Measurements from ENCODE around the gene ATG4C.

The ATG4C gene

DNA sequence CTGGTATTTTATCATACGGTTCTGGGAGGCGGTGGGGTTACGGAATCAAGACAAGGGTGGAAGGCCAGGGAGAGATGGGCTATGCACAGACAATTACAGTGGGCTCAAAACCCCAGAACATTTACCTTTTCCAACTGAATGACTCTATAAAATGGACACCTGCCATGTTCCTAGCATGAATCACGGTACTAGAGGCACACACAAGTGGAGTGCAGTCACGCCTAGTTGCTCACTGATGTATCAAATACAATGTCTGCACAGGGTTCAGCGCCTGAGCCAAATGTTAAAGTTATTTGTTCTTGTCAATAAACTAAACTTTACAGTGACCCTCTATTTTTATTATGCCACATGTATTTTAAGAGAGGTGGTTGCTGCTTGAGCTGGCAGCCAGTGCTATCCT is 121.4 kb downstream of the ATG4C start:
- DNase-seq (ENCODE audit: low read depth), result no peak

- DNase-seq (ENCODE audit: low read depth), result no peak
Observed at GRCh38 chr1:62905872-62906271, 121.9 kb downstream of the ATG4C start.

- DNase-seq (ENCODE audit: low read depth), result no peak
Observed at GRCh38 chr1:62906428-62906886, 122.5 kb downstream of the ATG4C start.

DNA sequence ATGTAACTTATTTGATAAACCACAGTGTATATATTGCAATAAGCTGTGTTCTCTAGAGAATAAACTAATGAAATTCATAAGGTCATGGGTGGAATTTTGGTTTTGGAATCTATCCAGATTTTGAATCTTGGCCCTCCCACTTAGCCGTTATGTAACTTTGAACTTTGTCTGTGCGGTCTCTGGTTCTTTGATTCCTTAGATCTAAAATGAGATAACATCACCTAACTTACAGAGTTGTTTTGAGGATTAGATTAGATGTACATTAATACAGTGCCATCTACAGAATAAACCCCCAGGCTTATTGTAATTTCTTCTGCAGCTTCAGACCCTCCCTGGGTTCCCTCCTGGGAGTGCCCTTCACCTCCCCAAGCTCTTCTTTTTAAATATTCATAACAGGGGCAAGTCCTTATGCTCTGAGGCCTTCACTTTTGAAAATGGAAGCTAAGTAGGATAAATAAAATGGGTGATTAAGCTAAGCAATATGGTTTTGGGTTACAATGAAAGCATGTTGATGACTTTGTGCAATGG is 124.3 kb downstream of the ATG4C start:
- DNase-seq (ENCODE audit: low read depth), result no peak

DNA sequence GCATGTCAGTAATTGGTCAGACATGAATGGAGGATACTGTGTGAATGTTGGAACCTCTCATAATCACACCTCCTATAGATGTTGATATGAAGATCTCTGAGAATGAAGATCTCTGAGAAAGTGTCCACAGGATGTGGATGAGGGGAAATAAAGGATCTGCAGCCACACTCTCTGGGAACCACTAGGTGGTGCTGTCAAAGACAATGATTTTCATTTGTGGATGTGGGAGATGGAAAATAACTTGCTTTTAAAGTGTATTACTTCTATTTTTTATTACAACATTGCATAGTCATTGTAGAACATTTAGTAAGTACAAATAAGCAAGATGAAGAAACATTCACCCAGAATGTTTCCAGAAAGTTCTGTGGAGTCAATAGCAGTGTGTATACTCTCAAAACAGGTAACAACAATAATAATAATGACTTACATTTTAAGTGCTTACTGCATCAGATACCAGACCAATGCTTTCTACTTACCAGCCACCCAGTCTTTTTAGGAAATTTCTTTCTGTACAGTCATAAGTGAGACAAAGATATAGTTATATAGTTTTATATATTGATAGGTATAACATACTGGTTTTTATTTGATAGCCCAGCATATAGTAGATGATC is 128.2 kb downstream of the ATG4C start:
- no peak for DNase-seq (ENCODE audit: low read depth)

All from stimulated activated CD4-positive, alpha-beta T cell treated with anti-CD3 and anti-CD28 coated beads, Interleukin-2, amount 100 ng/mL, for 4 hours (primary cell).